A549 (cell line): ENCODE measurements around the gene UGT1A3.

Source experiments
- CEBPB ChIP-seq, 2 experiments: fragments of >200 bp in 1 of 2; sonication (Bioruptor Twin) in 1 of 2; formaldehyde crosslinking in 1 of 2; IDR thresholded peaks; 2 replicates each; pipeline ENCODE4 v1.6.1; 2012 to 2016
- POLR2A ChIP-seq: IDR thresholded peaks from 2 replicates; pipeline ENCODE4 v1.6.1; 2012; ENCODE audit warnings: mild to moderate bottlenecking, low read length
- ZFP36 ChIP-seq: fragments of 450-650 bp; IDR thresholded peaks from 2 replicates; pipeline ENCODE4 v1.6.1; 2014; ENCODE audit warnings: borderline replicate concordance; ENCODE audit not compliant: partially characterized antibody

DNA sequence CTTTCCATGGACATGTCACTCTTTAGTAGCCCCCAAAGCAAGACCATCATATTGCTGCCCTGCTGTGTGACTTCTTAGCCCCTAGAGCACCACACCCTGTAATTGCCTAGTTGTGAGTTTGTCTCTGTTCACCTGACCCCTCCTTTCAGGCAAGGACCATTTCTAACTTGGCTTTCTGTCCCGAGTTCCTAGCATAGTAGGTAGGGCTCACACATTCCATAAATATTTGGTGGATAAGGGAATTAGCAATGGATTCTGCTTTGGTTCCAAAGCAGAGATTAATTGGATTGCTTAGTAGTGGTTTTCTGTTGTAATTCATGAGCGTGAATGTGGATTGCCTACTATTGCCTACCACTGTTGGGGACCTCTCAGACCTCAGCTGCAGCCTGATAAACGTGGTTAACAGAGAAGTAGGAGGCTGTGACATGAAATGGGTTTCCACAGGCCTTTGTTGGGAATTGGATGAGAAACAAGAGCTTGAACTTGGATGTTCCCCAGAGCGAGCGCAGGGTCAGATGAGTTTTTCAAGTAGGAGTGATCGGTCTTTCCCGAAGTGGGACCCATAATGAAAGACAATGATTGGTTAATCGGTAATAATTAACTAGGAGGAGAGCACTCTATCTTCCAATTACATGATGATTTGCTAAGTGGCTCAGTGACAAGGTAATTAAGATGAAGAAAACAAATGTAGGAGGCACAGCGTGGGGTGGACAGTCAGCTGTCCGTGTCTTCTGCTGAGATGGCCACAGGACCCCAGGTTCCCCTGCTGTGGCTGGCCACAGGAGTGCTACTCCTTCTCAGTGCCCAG lies 17.8 kb downstream of the UGT1A3 start:
- TF ChIP-seq CEBPB (IDR thresholded peaks at IDR 0.05) (no peak), ZFP36 (no peak), POLR2A (no peak)
